Skeletal muscle cell (primary cell): Measurements from ENCODE around the gene GPC3.
A peak's percentile ranks its signal among the peaks of the same experiment; 100 is the strongest.

ENCODE experiments used
- DNase-seq: peaks from one replicate; pipeline ENCODE4 v3.0.0-alpha.2; 2010; ENCODE audit warnings: low read depth
- H3K4me3 ChIP-seq: 2 replicates; pipeline ENCODE4 v1.5.1; 2011; ENCODE audit warnings: low read depth, mild to moderate bottlenecking, control low read depth, low read length, moderate library complexity

Gene GPC3

GRCh38 chrX:133604801-133605200, 380.6 kb downstream of the GPC3 start:
- no peak for DNase-seq
- no peak overlapping the region for H3K4me3 ChIP-seq

GRCh38 chrX:133602881-133603280, 382.5 kb downstream of the GPC3 start:
- no peak for DNase-seq
- no peak overlapping the region for H3K4me3 ChIP-seq

GRCh38 chrX:133601116-133601515, 384.3 kb downstream of the GPC3 start:
- no peak for DNase-seq
- H3K4me3 ChIP-seq = no peak overlapping the region

- no peak for DNase-seq
- H3K4me3 ChIP-seq = no peak overlapping the region
Measured at GRCh38 chrX:133600536-133600935, 384.9 kb downstream of the GPC3 start.

GRCh38 chrX:133598601-133599335, 386.6 kb downstream of the GPC3 start:
- no peak overlapping the region for H3K4me3 ChIP-seq
- no peak for DNase-seq

- DNase-seq = no peak
- H3K4me3 ChIP-seq = no peak overlapping the region
Measured at GRCh38 chrX:133594156-133594555, 391.2 kb downstream of the GPC3 start.

GRCh38 chrX:133593531-133593930, 391.9 kb downstream of the GPC3 start:
- DNase-seq = no peak
- H3K4me3 ChIP-seq = no peak overlapping the region

- no peak overlapping the region for H3K4me3 ChIP-seq
- DNase-seq = no peak
Measured at GRCh38 chrX:133590703-133591505, 394.5 kb downstream of the GPC3 start.

- no peak for DNase-seq
Measured at GRCh38 chrX:133588827-133589226, 396.6 kb downstream of the GPC3 start.

GRCh38 chrX:133587818-133588217, 397.6 kb downstream of the GPC3 start:
- DNase-seq = no peak
- H3K4me3 ChIP-seq = no peak overlapping the region

More at GRCh38 chrX:133588827-133589226, 396.6 kb downstream of the GPC3 start:
- H3K4me3 ChIP-seq = no peak overlapping the region

GRCh38 chrX:133587071-133587470, 398.3 kb downstream of the GPC3 start:
- DNase-seq = no peak
- no peak overlapping the region for H3K4me3 ChIP-seq

GRCh38 chrX:133586443-133586842, 399.0 kb downstream of the GPC3 start:
- H3K4me3 ChIP-seq = no peak overlapping the region
- no peak for DNase-seq

- DNase-seq = no peak
- H3K4me3 ChIP-seq = no peak overlapping the region
Measured at GRCh38 chrX:133583825-133584224, 401.6 kb downstream of the GPC3 start.

- peak; percentile 24 for DNase-seq
- no peak overlapping the region for H3K4me3 ChIP-seq
Measured at GRCh38 chrX:133580625-133581024, 404.8 kb downstream of the GPC3 start.

- no peak overlapping the region for H3K4me3 ChIP-seq
- no peak for DNase-seq
Measured at GRCh38 chrX:133579631-133580030, 405.8 kb downstream of the GPC3 start.

GRCh38 chrX:133576876-133577275, 408.5 kb downstream of the GPC3 start:
- H3K4me3 ChIP-seq = no peak overlapping the region
- no peak for DNase-seq

GRCh38 chrX:133575501-133576136, 409.8 kb downstream of the GPC3 start:
- H3K4me3 ChIP-seq = no peak overlapping the region
- DNase-seq = no peak

- DNase-seq = no peak
- no peak overlapping the region for H3K4me3 ChIP-seq
Measured at GRCh38 chrX:133574716-133575115, 410.7 kb downstream of the GPC3 start.

GRCh38 chrX:133570549-133570948, 414.8 kb downstream of the GPC3 start:
- no peak overlapping the region for H3K4me3 ChIP-seq
- DNase-seq = no peak

- DNase-seq = no peak
- no peak overlapping the region for H3K4me3 ChIP-seq
Measured at GRCh38 chrX:133569217-133569616, 416.2 kb downstream of the GPC3 start.
